Activated CD4-positive, alpha-beta T cell treated with anti-CD3 and anti-CD28 coated beads, Interleukin-2, amount 10 ng/mL, durations not matched to agents 24 days and 14 days (primary cell): ENCODE measurements around the gene HNRNPA1L2. TPM values are rescaled to one million over a fixed set of nuclear protein-coding genes. Genes with fewer than 3 reads are reported as not detected.
A peak's percentile ranks its signal among the peaks of the same experiment; 100 is the strongest.
"Not testable (repeated sequence)": the region's sequence is repeated elsewhere in the genome, so short reads cannot be mapped to it uniquely, and the experiment has no call there.

ENCODE experiments used
- DNase-seq: peaks from one replicate; pipeline ENCODE4 v3.0.0; 2022
- H3K27ac Mint-ChIP-seq: one replicate; pipeline ENCODE4 v1.8.0; 2022; ENCODE audit warnings: mild to moderate bottlenecking, mixed read lengths
- H3K27me3 Mint-ChIP-seq: one replicate; pipeline ENCODE4 v1.8.0; 2022; ENCODE audit warnings: mixed read lengths
- H3K36me3 Mint-ChIP-seq: one replicate; pipeline ENCODE4 v1.8.0; 2022; ENCODE audit warnings: low read depth, mild to moderate bottlenecking, mixed read lengths
- H3K4me1 Mint-ChIP-seq: one replicate; pipeline ENCODE4 v1.8.0; 2021; ENCODE audit warnings: mixed read lengths
- H3K4me3 Mint-ChIP-seq: one replicate; pipeline ENCODE4 v1.8.0; 2022; ENCODE audit warnings: mild to moderate bottlenecking, moderate library complexity, mixed read lengths
- H3K9me3 Mint-ChIP-seq: one replicate; pipeline ENCODE4 v1.8.0; 2021; ENCODE audit warnings: mixed read lengths
- intact Hi-C: fragments of 100-400 bp; cut with micrococcal nuclease; formaldehyde crosslinking; loops from one replicate; pipeline ENCODE4 v1.15.1; 2023
- total RNA-seq: library from RNA; stranded (reverse); gene quantifications from 2 replicates; pipeline ENCODE4 v1.2.3, GENCODE V29; 2022

HNRNPA1L2 gene
- total RNA-seq = 8.9 TPM in 2 replicates

DNA sequence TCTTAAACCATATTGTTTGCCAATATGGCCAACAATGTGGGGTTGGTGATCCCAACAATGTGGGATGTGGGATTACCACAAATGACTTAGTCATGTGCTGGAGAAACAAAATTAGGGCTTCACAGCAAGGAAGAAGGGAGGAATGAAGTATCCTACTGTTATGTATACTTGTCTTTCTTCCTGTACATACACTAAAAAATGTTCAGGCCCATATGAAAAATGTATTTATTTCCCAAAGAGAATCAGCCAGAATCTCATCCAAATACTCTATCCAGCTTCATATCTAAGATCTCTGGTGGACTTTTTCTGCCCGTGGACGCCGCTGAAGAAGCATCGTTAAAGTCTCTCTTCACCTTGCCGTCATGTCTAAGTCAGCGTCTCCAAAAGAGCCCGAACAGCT, at the start of gene HNRNPA1L2:
HNRNPA1L2 (plus strand) TSS at position 301 of the 400 bp plus-strand sequence; CDS start at position 363, 62 bp downstream.
- H3K27me3 Mint-ChIP-seq = no peaks in the 10 kb centered on the region
- H3K4me3 Mint-ChIP-seq = no peak within 1 kb of the TSS
- peaks cover 44% of the 10 kb centered on the region for H3K36me3 Mint-ChIP-seq
- intact Hi-C loops = no loop called here
- H3K9me3 Mint-ChIP-seq = no peaks in the 10 kb centered on the region
- no peak for DNase-seq
- H3K27ac Mint-ChIP-seq = no peak within 1 kb of the TSS
- peaks cover 4% of the 10 kb centered on the region for H3K4me1 Mint-ChIP-seq

GRCh38 chr13:52593175-52593574, 49.1 kb upstream of the HNRNPA1L2 start:
- intact Hi-C loops, H3K27ac Mint-ChIP-seq, H3K4me1 Mint-ChIP-seq, DNase-seq, H3K4me3 Mint-ChIP-seq, H3K9me3 Mint-ChIP-seq, H3K36me3 Mint-ChIP-seq: not testable (repeated sequence)
- H3K27me3 Mint-ChIP-seq = peaks cover 28% of the 10 kb centered on the region

- intact Hi-C loops, H3K4me1 Mint-ChIP-seq, H3K9me3 Mint-ChIP-seq, H3K27ac Mint-ChIP-seq, H3K4me3 Mint-ChIP-seq, H3K36me3 Mint-ChIP-seq, DNase-seq: not testable (repeated sequence)
- H3K27me3 Mint-ChIP-seq = peaks cover 30% of the 10 kb centered on the region
These were observed 48.4 kb upstream of the HNRNPA1L2 start for GRCh38 chr13:52593812-52594211.

DNA sequence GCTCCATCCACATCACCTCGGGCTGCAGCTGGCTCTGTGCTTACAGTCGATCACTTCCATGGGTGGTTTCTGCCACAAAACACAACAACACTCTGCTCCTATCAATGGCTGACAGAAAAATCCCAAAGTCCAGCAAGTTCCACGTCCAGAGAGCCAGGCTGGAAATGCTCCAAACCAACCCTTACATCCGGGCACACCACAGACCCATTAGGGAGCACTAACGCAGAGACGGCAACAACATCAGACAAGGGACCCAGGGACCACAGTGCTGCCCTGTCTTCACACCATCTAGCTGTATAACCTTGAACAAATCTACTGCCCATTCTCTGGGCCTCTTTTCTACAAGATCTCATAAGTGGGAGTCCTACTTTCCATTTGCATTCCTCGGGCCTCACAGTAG, 47.9 kb upstream of the HNRNPA1L2 start:
- DNase-seq, H3K36me3 Mint-ChIP-seq, intact Hi-C loops, H3K27ac Mint-ChIP-seq, H3K4me3 Mint-ChIP-seq, H3K4me1 Mint-ChIP-seq, H3K9me3 Mint-ChIP-seq: not testable (repeated sequence)
- H3K27me3 Mint-ChIP-seq = peaks cover 32% of the 10 kb centered on the region

DNA sequence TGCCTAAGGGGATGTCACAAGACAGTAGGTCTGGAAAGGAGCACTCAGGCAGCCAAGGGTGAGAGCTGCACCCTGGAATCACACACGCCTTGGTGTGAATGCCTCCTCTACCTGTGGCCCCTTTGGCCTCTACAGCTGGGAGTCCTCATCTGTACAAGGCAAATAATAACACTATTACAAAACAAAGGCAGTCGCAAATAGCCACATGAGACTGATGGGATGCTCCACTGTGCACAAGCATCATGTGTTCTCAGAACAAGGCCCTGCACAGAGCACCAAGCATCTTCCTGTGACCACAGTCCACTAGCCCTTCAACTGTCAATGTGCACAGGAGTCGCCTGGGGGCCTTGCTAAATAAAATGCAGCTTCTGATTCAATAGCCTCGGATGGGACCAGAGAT, 44.6 kb upstream of the HNRNPA1L2 start:
- no peaks in the 10 kb centered on the region for H3K9me3 Mint-ChIP-seq

DNA sequence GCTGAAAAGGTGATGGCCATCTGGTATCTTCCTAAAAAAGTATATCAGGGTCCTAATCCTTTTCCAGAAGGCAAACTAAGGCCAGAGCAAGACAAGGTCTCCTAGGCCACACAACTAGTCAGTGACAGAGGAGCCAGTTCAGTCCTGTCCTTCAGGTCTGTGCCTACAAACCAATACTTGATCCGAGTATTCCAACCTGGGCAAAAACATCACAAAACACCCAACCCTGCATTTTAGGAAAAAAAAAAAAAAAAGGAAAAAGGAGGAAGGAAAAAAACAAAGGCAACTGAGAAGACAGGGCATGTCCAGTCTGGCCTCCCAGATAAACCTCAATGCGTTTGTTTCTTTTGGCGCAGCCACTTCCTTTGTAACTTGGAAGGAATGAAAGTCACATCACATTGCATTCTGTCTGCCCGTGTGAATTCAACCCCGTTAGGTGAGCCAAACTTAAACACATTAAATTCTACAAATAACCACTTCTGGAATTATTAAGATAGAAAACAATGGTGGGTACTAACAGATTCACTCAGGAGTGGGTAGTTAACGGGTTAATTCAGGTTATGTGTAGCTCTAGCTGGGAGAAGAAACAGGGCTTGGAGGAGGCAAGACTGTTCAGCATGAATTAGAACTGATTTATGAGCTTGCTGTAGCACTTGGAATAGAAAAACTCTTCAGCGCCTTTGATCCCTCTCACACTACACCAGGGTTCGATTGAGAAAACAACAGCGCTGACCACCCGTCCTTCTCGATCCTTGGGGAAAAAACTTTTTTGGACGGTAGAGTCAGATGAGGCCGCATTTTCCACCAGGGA, 43.0 kb upstream of the HNRNPA1L2 start:
- Mint-ChIP-seq H3K4me1 (peaks cover 7% of the 10 kb centered on the region), H3K9me3 (no peaks in the 10 kb centered on the region), H3K27me3 (peaks cover 23% of the 10 kb centered on the region), H3K36me3 (no peaks in the 10 kb centered on the region), H3K27ac (no peak overlapping the region), H3K4me3 (peak overlapping the region; percentile 80)
- DNase-seq = no peak
- intact Hi-C loops = no loop called here

More for the DNA sequence above, 44.6 kb upstream of the HNRNPA1L2 start:
- H3K36me3 Mint-ChIP-seq = no peaks in the 10 kb centered on the region
- DNase-seq = no peak
- H3K27me3 Mint-ChIP-seq = peaks cover 23% of the 10 kb centered on the region
- H3K4me3 Mint-ChIP-seq = no peak overlapping the region
- H3K4me1 Mint-ChIP-seq = peaks cover 7% of the 10 kb centered on the region
- intact Hi-C loops = no loop called here
- H3K27ac Mint-ChIP-seq = no peak overlapping the region

DNA sequence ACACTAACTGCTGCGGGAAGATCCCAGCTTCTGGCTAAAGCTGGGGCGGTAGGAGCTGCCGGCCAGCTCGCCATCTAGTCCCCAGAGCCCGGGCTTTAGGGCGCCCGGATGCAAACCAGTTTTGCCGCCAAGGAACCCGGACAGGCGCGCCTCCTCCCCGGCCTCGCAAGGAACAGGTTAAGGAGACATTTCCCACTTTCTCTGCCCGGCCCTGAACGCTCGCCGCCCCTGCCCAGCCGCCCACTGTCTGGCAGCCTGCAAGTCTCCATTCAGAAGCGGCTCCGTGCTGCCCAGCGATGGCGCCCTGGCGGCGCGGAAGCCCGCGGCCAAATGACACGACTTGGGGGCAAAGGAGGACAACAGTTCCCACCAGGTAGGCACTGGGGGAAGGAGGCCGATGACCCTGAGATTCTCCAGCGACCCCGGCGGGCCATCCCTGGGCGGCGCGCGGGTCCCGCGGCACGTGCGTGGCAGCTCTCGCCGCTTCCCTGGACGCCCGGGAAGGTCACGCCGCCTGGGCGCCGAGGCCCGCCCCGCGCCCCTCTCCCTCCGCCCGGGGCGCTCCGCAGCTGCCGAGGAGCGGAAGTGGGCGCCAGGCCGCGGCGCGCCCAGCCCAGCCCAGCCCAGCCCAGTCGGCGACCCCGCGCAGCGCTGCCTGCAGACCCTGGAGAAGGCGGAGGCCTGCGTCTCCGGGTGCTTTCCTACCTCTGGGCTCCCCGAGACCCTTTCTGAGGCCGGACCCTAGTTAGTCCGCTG, 42.2 kb upstream of the HNRNPA1L2 start:
- no peaks in the 10 kb centered on the region for H3K9me3 Mint-ChIP-seq
- H3K27me3 Mint-ChIP-seq = peaks cover 22% of the 10 kb centered on the region
- intact Hi-C loops = no loop called here
- peak overlapping the region; percentile 80 for H3K4me3 Mint-ChIP-seq
- H3K4me1 Mint-ChIP-seq = peaks cover 7% of the 10 kb centered on the region
- DNase-seq = peak; percentile 70
- H3K36me3 Mint-ChIP-seq = no peaks in the 10 kb centered on the region
- no peak overlapping the region for H3K27ac Mint-ChIP-seq

- no peaks in the 10 kb centered on the region for H3K36me3 Mint-ChIP-seq
- peak overlapping the region; percentile 62 for H3K4me3 Mint-ChIP-seq
- DNase-seq = no peak
- peaks cover 7% of the 10 kb centered on the region for H3K4me1 Mint-ChIP-seq
- H3K27me3 Mint-ChIP-seq = peaks cover 22% of the 10 kb centered on the region
- intact Hi-C loops = no loop called here
- no peaks in the 10 kb centered on the region for H3K9me3 Mint-ChIP-seq
- no peak overlapping the region for H3K27ac Mint-ChIP-seq
These were observed 41.6 kb upstream of the HNRNPA1L2 start for GRCh38 chr13:52600666-52601065.

- H3K4me1 Mint-ChIP-seq, DNase-seq, H3K4me3 Mint-ChIP-seq, H3K27ac Mint-ChIP-seq, H3K9me3 Mint-ChIP-seq, H3K36me3 Mint-ChIP-seq, intact Hi-C loops: not testable (repeated sequence)
- H3K27me3 Mint-ChIP-seq = peaks cover 27% of the 10 kb centered on the region
These were observed 38.9 kb upstream of the HNRNPA1L2 start for GRCh38 chr13:52603316-52603715.

GRCh38 chr13:52606126-52606525, 36.1 kb upstream of the HNRNPA1L2 start:
- not testable (repeated sequence) for H3K27ac Mint-ChIP-seq, DNase-seq, H3K9me3 Mint-ChIP-seq, H3K4me3 Mint-ChIP-seq, H3K4me1 Mint-ChIP-seq, H3K36me3 Mint-ChIP-seq
- peaks cover 12% of the 10 kb centered on the region for H3K27me3 Mint-ChIP-seq
- intact Hi-C loops = loop anchor here (5.0 kb wide), 1 partner anchor 361 kb away; no protein-coding TSS in a partner anchor

GRCh38 chr13:52606795-52607194, 35.4 kb upstream of the HNRNPA1L2 start:
- H3K4me3 Mint-ChIP-seq, H3K36me3 Mint-ChIP-seq, H3K27me3 Mint-ChIP-seq, DNase-seq, H3K4me1 Mint-ChIP-seq, H3K9me3 Mint-ChIP-seq, H3K27ac Mint-ChIP-seq: not testable (repeated sequence)
- intact Hi-C loops = loop anchor here (5.0 kb wide), 1 partner anchor 361 kb away; no protein-coding TSS in a partner anchor

DNA sequence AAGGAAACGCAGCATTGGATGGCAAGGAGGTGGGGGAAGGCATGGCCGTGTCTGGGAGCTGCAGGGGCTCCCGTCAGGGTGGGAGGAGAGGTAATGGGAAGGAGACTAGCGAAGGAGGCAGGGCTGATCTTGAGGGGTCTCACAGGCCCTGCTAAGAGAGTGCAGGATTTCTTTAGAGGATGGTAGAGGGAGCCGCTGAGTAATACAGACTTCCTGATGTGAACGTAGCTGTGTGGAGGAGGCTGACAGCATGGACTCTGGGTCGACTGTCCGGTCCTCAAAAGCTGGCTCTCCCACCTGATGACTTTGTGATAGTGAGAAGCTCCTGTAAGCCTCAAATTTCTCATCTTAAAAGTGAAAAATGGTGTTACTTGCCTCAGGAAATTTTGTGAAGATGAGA, 34.0 kb upstream of the HNRNPA1L2 start:
- not testable (repeated sequence) for DNase-seq, H3K9me3 Mint-ChIP-seq, H3K27ac Mint-ChIP-seq, H3K36me3 Mint-ChIP-seq, H3K4me3 Mint-ChIP-seq, H3K4me1 Mint-ChIP-seq, H3K27me3 Mint-ChIP-seq
- intact Hi-C loops = loop anchor here (5.0 kb wide), 1 partner anchor 359 kb away; no protein-coding TSS in a partner anchor

DNA sequence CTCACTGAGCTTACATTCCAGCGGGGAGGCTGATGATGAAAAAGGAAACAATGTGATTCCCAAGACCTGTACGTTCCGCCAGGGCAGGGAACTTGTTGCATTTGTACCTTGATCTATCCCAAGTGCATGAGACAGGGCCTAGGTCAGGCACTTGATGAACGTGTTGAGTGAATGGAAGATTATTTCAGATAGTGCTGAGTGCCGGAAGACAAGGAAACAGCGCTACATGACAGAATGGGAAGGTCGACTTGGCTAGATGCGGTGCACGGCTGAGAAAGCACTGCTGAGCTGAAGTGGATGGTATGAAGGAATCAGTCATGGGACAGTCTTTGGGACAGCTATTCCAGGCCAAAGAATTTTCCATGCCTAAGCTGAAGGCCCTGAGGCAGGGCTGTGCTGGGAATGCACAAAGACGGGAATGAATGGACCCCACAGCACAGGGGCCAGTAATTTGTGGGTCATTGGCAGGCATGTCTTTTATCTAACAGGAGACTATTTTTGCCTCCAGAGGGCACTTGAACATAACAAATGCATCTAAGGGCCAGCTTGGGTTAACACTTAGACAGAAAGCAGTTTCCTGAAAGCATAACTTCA, 33.1 kb upstream of the HNRNPA1L2 start:
- DNase-seq = peak; percentile 75
- not testable (repeated sequence) for H3K9me3 Mint-ChIP-seq, H3K4me3 Mint-ChIP-seq, H3K36me3 Mint-ChIP-seq, H3K4me1 Mint-ChIP-seq, H3K27ac Mint-ChIP-seq
- peaks cover 15% of the 10 kb centered on the region for H3K27me3 Mint-ChIP-seq
- intact Hi-C loops = loop anchor here (1.0 to 5.0 kb wide), 2 partner anchors 200 to 358 kb away; no protein-coding TSS in a partner anchor

DNA sequence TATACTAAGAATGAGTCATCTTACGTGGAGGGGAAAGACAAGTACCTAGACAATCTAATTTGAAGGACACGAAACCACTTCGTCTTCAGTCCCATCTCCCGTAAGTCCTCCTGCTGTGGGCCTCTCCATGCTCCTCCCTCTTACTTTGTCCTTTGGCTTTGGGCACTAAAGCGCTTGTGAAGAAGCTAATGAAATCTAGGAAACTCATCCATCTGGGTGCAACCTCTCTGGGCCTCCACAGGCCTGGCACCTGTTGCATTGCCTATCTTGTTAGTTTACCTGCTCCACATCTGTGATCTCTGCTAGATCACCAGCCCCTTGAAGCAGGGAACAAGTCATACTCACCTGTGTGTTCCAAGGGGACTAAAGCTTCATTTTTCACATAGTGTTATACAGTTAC, 32.1 kb upstream of the HNRNPA1L2 start:
- H3K4me3 Mint-ChIP-seq, H3K36me3 Mint-ChIP-seq, H3K9me3 Mint-ChIP-seq, H3K4me1 Mint-ChIP-seq, H3K27ac Mint-ChIP-seq, DNase-seq: not testable (repeated sequence)
- H3K27me3 Mint-ChIP-seq = peaks cover 15% of the 10 kb centered on the region
- intact Hi-C loops = loop anchor here (10.0 kb wide), 1 partner anchor 415 kb away; no protein-coding TSS in a partner anchor
